IMR-90 (cell line): ENCODE data around the gene NXF2.
"Not testable (repeated sequence)": the region's sequence is repeated elsewhere in the genome, so short reads cannot be mapped to it uniquely, and the experiment has no call there.

ENCODE experiments used
- CHD1 ChIP-seq: IDR thresholded peaks from 2 replicates; pipeline ENCODE4 v1.6.1; 2012; ENCODE audit warnings: low read depth, low read length, improper control_type of control experiment
- CTCF ChIP-seq: conservative IDR thresholded peaks from 2 replicates; pipeline ENCODE4 v1.5.1; 2012; ENCODE audit warnings: mild to moderate bottlenecking, low read depth, low read length, improper control_type of control experiment
- FOS ChIP-seq: fragments of 150-350 bp; IDR thresholded peaks from 2 replicates; pipeline ENCODE4 v1.6.1; 2016; ENCODE audit warnings: low read depth, low read length
- MAZ ChIP-seq: IDR thresholded peaks from 2 replicates; pipeline ENCODE4 v1.6.1; 2012; ENCODE audit warnings: low read depth, mild to moderate bottlenecking, low read length, improper control_type of control experiment, moderate library complexity, borderline replicate concordance
- MXI1 ChIP-seq: IDR thresholded peaks from 2 replicates; pipeline ENCODE4 v1.6.1; 2012; ENCODE audit warnings: low read depth, mild to moderate bottlenecking, low read length, moderate library complexity, borderline replicate concordance
- POLR2A ChIP-seq: IDR thresholded peaks from 2 replicates; pipeline ENCODE4 v1.6.1; 2012; ENCODE audit warnings: mild to moderate bottlenecking, low read depth, low read length
- RAD21 ChIP-seq: IDR thresholded peaks from 2 replicates; pipeline ENCODE4 v1.6.1; 2012; ENCODE audit warnings: low read length, improper control_type of control experiment
- RFX5 ChIP-seq: IDR thresholded peaks from 2 replicates; pipeline ENCODE4 v1.8.0; 2012; ENCODE audit warnings: low read depth, mild to moderate bottlenecking, low read length, moderate library complexity
- USF2 ChIP-seq: fragments of 150-350 bp; IDR thresholded peaks from 2 replicates; pipeline ENCODE4 v1.6.1; 2017; ENCODE audit warnings: mild to moderate bottlenecking, antibody characterized with exemption, low read length, low read depth

GRCh38 chrX:102235678-102236077 is 11.3 kb upstream of the NXF2 start:
- TF ChIP-seq CTCF, USF2, MXI1, POLR2A, MAZ, CHD1, RFX5, FOS, RAD21: not testable (repeated sequence)
